OCI-LY1 (cell line): ENCODE measurements around the gene TNPO3.
"Not testable (repeated sequence)": the region's sequence is repeated elsewhere in the genome, so short reads cannot be mapped to it uniquely, and the experiment has no call there.

Experiments used
- H2AFZ ChIP-seq: fragments of 200-600 bp; sonication (generic), shearing (Covaris generic); 2 replicates; pipeline ENCODE4 v1.6.0; 2014; ENCODE audit warnings: antibody characterized with exemption, mild to moderate bottlenecking, low read length
- H3F3A ChIP-seq: fragments of 200-600 bp; sonication (generic), shearing (Covaris generic); 2 replicates; pipeline ENCODE4 v1.6.0; 2014; ENCODE audit warnings: mild to moderate bottlenecking, antibody characterized with exemption, low read length, moderate library complexity; ENCODE audit not compliant: insufficient read depth
- H3K27ac ChIP-seq: fragments of 200-600 bp; sonication (generic); 2 replicates; pipeline ENCODE4 v1.5.1; 2014; ENCODE audit warnings: low read length, mixed run types, mild to moderate bottlenecking, low read depth; ENCODE audit not compliant: poor library complexity, severe bottlenecking
- H3K27me3 ChIP-seq: fragments of 200-600 bp; sonication (generic); 2 replicates; pipeline ENCODE4 v1.6.0; 2014; ENCODE audit warnings: antibody characterized with exemption, mild to moderate bottlenecking, low read length, moderate library complexity; ENCODE audit not compliant: insufficient read depth
- H3K36me3 ChIP-seq: fragments of 200-600 bp; sonication (generic); 2 replicates; pipeline ENCODE4 v1.6.1; 2014; ENCODE audit warnings: mild to moderate bottlenecking, antibody characterized with exemption, low read length, moderate library complexity, mixed read lengths; ENCODE audit not compliant: insufficient read depth
- H3K4me1 ChIP-seq: fragments of 200-600 bp; sonication (generic); 2 replicates; pipeline ENCODE4 v1.5.1; 2014; ENCODE audit warnings: mild to moderate bottlenecking, low read length, moderate library complexity; ENCODE audit not compliant: insufficient read depth, severe bottlenecking
- H3K4me2 ChIP-seq: fragments of 200-600 bp; sonication (generic), shearing (Covaris generic); 2 replicates; pipeline ENCODE4 v1.6.1; 2014; ENCODE audit warnings: low read length
- H3K4me3 ChIP-seq: fragments of 200-600 bp; sonication (generic); 2 replicates; pipeline ENCODE4 v1.5.1; 2014; ENCODE audit warnings: low read length, low read depth, mild to moderate bottlenecking, mixed read lengths; ENCODE audit not compliant: poor library complexity, severe bottlenecking
- H3K79me2 ChIP-seq: fragments of 200-600 bp; shearing (Covaris generic); 2 replicates; pipeline ENCODE4 v1.6.1; 2016; ENCODE audit warnings: mixed run types, low read length, mixed read lengths; ENCODE audit not compliant: insufficient read depth
- H3K9ac ChIP-seq: fragments of 200-600 bp; sonication (generic), shearing (Covaris generic); 2 replicates; pipeline ENCODE4 v1.6.1; 2014; ENCODE audit warnings: mild to moderate bottlenecking, low read length, mixed read lengths
- H3K9me2 ChIP-seq: fragments of 200-600 bp; sonication (generic), shearing (Covaris generic); 2 replicates; pipeline ENCODE4 v1.6.1; 2014; ENCODE audit warnings: low read depth, mild to moderate bottlenecking, low read length, mixed read lengths
- H3K9me3 ChIP-seq: fragments of 200-600 bp; shearing (Covaris generic); 2 replicates; pipeline ENCODE4 v1.6.1; 2014; ENCODE audit warnings: low read length, mixed read lengths
- H4K20me1 ChIP-seq: fragments of 200-600 bp; sonication (generic), shearing (Covaris generic); 2 replicates; pipeline ENCODE4 v1.6.0; 2016; ENCODE audit warnings: mild to moderate bottlenecking, low read length; ENCODE audit not compliant: insufficient read depth
- EZH2 ChIP-seq: fragments of 200-600 bp; sonication (generic), shearing (Covaris generic); IDR thresholded peaks from 2 replicates; pipeline ENCODE4 v1.8.0; 2017; ENCODE audit warnings: borderline replicate concordance, mixed run types, mild to moderate bottlenecking, antibody characterized with exemption, low read length, moderate library complexity, mixed read lengths
- TF ChIP-seq, protein P1 (sequence below): fragments of 200-600 bp; sonication (generic), shearing (Covaris generic); IDR thresholded peaks from 2 replicates; pipeline ENCODE4 v1.5.1; 2017; ENCODE audit warnings: mild to moderate bottlenecking, antibody characterized with exemption, low read length, moderate library complexity, mixed read lengths

The TNPO3 gene

DNA sequence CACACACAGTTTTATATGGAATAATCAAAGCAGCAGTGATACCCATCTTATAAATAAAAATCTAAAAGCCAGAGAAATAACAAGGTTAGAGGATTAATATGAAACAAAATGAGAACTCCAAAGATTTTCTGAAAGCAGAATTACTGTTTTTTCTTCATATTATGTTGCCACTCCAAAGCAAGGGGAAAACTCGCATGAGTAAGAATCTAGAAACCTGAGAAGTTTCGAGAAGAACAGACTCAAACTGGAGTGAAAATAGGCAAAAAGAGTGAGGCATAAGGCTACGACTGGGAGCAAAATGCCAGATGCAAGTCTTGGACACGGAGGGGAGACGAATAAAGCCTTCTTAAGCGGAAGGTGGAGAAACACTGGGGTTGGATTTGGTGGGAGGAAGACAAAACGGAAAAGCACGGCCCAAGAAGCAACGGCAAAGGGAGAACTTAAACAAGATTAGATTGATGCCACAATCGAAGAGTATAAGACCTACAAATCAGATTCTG lies 923 bp downstream of the TNPO3 start:
- H3F3A ChIP-seq, result no peaks in the 10 kb centered on the region
- no peaks in the 10 kb centered on the region for H3K9me3 ChIP-seq
- H2AFZ ChIP-seq, result no peak overlapping the region
- H3K27me3 ChIP-seq, result no peaks in the 10 kb centered on the region
- TF ChIP-seq EZH2, result no peak
- TF ChIP-seq, protein P1, sequence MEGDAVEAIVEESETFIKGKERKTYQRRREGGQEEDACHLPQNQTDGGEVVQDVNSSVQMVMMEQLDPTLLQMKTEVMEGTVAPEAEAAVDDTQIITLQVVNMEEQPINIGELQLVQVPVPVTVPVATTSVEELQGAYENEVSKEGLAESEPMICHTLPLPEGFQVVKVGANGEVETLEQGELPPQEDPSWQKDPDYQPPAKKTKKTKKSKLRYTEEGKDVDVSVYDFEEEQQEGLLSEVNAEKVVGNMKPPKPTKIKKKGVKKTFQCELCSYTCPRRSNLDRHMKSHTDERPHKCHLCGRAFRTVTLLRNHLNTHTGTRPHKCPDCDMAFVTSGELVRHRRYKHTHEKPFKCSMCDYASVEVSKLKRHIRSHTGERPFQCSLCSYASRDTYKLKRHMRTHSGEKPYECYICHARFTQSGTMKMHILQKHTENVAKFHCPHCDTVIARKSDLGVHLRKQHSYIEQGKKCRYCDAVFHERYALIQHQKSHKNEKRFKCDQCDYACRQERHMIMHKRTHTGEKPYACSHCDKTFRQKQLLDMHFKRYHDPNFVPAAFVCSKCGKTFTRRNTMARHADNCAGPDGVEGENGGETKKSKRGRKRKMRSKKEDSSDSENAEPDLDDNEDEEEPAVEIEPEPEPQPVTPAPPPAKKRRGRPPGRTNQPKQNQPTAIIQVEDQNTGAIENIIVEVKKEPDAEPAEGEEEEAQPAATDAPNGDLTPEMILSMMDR, result no peak
- H3K4me1 ChIP-seq, result peaks cover 40% of the 10 kb centered on the region
- peak overlapping the region; percentile 91 for H3K27ac ChIP-seq
- no peaks in the 10 kb centered on the region for H3K9me2 ChIP-seq
- no peaks in the 10 kb centered on the region for H4K20me1 ChIP-seq
- H3K36me3 ChIP-seq, result peaks cover 24% of the 10 kb centered on the region; the same call in 1 of the 2 replicates
- H3K4me3 ChIP-seq, result peak overlapping the region; percentile 77
- H3K79me2 ChIP-seq, result peaks cover 50% of the 10 kb centered on the region
- H3K4me2 ChIP-seq, result peak overlapping the region; percentile 80
- peak overlapping the region; percentile 85 for H3K9ac ChIP-seq

DNA sequence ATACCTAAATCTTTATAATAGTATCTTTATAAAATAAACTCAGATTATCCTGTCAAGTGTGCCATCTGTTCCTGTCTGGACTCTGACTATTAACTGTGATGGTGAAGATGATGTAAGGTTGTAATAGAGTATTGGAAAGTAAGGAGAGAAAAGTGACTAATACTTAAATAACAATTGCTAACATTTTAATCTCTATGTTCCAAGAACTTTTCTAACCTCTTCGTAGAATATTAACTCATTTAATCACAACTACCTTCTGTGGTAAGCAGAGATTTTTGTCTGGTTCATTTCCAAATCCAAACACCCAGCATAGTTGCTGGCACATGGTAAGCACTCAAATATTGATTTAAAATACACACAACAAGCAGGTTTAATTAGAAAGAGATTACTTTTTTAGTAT lies 2.5 kb downstream of the TNPO3 start:
- Histone ChIP-seq H3K9me3 (no peaks in the 10 kb centered on the region), H3K27ac (no peak overlapping the region), H3K9ac (peak overlapping the region; percentile 26; the same call in 1 of the 2 replicates), H3F3A (no peaks in the 10 kb centered on the region), H4K20me1 (no peaks in the 10 kb centered on the region), H2AFZ (no peak overlapping the region), H3K4me1 (peaks cover 45% of the 10 kb centered on the region), H3K36me3 (peaks cover 31% of the 10 kb centered on the region; the same call in 1 of the 2 replicates), H3K9me2 (no peaks in the 10 kb centered on the region), H3K27me3 (no peaks in the 10 kb centered on the region), H3K4me3 (peak overlapping the region; percentile 77), H3K79me2 (peaks cover 64% of the 10 kb centered on the region), H3K4me2 (peak overlapping the region; percentile 80)
- TF ChIP-seq, protein P1, result no peak
- TF ChIP-seq EZH2, result no peak

DNA sequence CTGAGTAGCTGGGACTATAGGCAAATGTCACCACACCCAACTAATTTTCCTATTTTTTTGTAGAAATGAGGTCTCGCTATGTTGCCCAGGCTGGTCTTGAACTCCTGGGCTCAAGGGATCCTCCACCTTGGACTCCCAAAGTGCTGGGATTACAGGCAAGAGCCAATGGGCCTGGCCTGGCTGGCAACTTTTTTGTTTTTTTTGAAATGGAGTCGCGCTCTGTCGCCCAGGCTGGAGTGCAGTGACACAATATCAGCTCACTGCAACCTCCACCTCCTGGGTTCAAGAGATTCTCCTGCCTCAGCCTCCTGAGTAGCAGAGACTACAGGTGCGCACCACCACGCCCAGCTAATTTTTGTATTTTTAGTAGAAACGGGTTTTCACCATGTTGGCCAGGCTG lies 3.5 kb downstream of the TNPO3 start:
- H3F3A ChIP-seq, H3K9me3 ChIP-seq, H3K4me3 ChIP-seq, H4K20me1 ChIP-seq, H2AFZ ChIP-seq, H3K9ac ChIP-seq, H3K27ac ChIP-seq, H3K4me2 ChIP-seq, H3K9me2 ChIP-seq, H3K27me3 ChIP-seq: not testable (repeated sequence)
- Histone ChIP-seq H3K4me1 (peaks cover 48% of the 10 kb centered on the region), H3K79me2 (peaks cover 74% of the 10 kb centered on the region), H3K36me3 (peaks cover 41% of the 10 kb centered on the region; the same call in 1 of the 2 replicates)

DNA sequence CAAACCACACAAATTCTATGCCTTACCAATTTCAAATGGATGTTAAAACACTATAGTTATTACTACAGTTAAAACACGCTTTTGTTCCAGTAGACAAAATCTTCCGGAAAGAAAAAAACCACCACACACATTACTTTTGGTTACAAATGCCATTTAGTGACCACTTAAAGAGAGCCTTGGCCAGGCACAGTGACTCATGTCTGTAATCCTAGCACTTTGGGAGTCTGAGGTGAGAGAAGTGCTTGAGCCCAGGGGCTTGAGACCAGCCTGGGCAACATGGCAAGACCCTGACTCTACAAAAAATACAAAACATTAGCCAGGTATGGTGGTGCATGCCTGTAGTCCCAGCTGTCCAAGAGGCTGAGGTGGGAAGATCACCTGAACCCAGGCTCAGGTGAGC lies 7.2 kb downstream of the TNPO3 start:
- no peaks in the 10 kb centered on the region for H3K9me2 ChIP-seq
- H3K9ac ChIP-seq, result no peak overlapping the region
- no peak overlapping the region for H3K4me2 ChIP-seq
- peaks cover 56% of the 10 kb centered on the region for H3K4me1 ChIP-seq
- no peaks in the 10 kb centered on the region for H3K27me3 ChIP-seq
- H3K36me3 ChIP-seq, result peaks cover 49% of the 10 kb centered on the region; the same call in 1 of the 2 replicates
- H4K20me1 ChIP-seq, result no peaks in the 10 kb centered on the region
- H3K79me2 ChIP-seq, result peaks cover 95% of the 10 kb centered on the region
- no peak overlapping the region for H3K4me3 ChIP-seq
- H3K27ac ChIP-seq, result no peak overlapping the region
- no peak for TF ChIP-seq EZH2
- TF ChIP-seq, protein P1, result no peak
- H3F3A ChIP-seq, result no peaks in the 10 kb centered on the region
- no peaks in the 10 kb centered on the region for H3K9me3 ChIP-seq
- no peak overlapping the region for H2AFZ ChIP-seq
